Measurements from ENCODE around the gene RHEBL1. TPM values are rescaled to one million over a fixed set of nuclear protein-coding genes. Genes with fewer than 3 reads are reported as not detected.

RHEBL1 gene
- total and polyA plus RNA-seq, 2 of the 8 experiments (the other 6 are each of a cell fraction or from before 2014, with no cell fraction given) = 7.5 to 9.4 TPM

DNA sequence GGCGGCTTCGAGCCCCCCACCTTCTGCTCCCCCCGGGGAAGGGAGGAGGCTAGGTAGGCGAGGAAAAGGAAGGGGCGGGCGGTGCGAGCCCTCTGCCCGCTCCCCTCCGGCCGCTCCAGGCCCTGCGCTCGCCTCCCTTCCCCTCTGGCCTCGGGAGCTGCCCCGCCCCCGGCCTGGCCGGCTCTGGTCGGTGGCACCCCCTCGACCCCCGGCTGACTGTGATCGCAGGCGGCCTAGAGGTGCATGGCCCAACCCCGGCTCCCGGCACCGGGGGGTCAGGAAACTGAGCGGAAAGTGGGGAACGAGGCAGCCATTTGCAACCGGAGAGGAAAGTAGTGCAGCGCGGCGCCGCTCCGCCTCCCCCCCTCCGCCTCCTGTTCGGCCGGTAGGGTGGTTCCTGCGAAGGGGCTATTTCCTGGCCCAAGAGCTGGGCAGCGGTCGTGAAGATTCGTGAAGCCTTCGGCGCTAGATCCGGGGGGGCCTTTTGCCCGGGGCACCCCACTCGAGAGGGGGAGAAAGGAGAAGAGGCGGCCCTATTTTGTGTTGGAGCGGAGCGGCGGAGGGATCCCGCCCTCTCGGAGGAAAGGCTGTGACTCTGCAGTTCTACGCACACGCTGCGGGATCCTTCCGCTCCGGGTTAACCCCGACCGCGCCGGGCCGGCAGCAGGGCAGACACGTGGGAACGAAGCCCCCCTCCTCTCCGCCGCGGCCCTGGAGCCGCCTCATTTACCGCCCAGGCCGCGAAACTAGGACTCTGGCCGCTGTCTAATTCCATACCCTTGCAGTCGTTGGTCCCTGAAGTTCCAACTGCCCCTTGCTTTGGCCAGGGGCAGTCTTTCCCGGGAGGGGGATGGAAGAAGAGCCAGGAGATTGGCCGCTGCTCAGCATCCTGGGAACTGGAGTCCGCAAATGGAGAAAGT, 9.3 kb downstream of the RHEBL1 start, which contains the start of gene KMT2D (continued):
- TF ChIP-seq EP300 (IDR thresholded peaks at IDR 0.05; ENCODE audit: borderline replicate concordance in 1 of 2, low read depth in 2 of 2, low read length in 2 of 2) = peak in 1 of 2 experiments; percentile 91; a peak in 1 of 3 replicates
- TF ChIP-seq BCL11A (IDR thresholded peaks at IDR 0.05; ENCODE audit: low read depth in 2 of 2, low read length in 2 of 2) = peak in 1 of 2 experiments; percentile 50
- TF ChIP-seq POLR2A (IDR thresholded peaks at IDR 0.05; ENCODE audit: control extremely low read depth in 1 of 2, low read depth in 2 of 2, low read length in 2 of 2) = peak; percentile 14 to 92
- TF ChIP-seq, protein P1, sequence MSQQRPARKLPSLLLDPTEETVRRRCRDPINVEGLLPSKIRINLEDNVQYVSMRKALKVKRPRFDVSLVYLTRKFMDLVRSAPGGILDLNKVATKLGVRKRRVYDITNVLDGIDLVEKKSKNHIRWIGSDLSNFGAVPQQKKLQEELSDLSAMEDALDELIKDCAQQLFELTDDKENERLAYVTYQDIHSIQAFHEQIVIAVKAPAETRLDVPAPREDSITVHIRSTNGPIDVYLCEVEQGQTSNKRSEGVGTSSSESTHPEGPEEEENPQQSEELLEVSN (IDR thresholded peaks at IDR 0.05) = peak; percentile 77
- peak; percentile 79; the same call in 1 of the 2 replicates for TF ChIP-seq GABPA (IDR thresholded peaks at IDR 0.05; ENCODE audit: borderline replicate concordance, insufficient read depth, low read length)
- TF ChIP-seq FOSL1 (IDR thresholded peaks at IDR 0.05; ENCODE audit: insufficient read depth, low read depth, low read length) = no peak
- peak; percentile 93; the same call in 1 of the 2 replicates for TF ChIP-seq TBP (IDR thresholded peaks at IDR 0.05; ENCODE audit: low read depth, low read length)
- peak; percentile 64 for TF ChIP-seq TEAD4 (IDR thresholded peaks at IDR 0.05; ENCODE audit: low read depth, low read length)
- TF ChIP-seq SRF (IDR thresholded peaks at IDR 0.05; ENCODE audit: low read depth, low read length) = no peak
- peak; percentile 52 for TF ChIP-seq KDM5A (IDR thresholded peaks at IDR 0.05; ENCODE audit: low read length)
- TF ChIP-seq, protein P2, sequence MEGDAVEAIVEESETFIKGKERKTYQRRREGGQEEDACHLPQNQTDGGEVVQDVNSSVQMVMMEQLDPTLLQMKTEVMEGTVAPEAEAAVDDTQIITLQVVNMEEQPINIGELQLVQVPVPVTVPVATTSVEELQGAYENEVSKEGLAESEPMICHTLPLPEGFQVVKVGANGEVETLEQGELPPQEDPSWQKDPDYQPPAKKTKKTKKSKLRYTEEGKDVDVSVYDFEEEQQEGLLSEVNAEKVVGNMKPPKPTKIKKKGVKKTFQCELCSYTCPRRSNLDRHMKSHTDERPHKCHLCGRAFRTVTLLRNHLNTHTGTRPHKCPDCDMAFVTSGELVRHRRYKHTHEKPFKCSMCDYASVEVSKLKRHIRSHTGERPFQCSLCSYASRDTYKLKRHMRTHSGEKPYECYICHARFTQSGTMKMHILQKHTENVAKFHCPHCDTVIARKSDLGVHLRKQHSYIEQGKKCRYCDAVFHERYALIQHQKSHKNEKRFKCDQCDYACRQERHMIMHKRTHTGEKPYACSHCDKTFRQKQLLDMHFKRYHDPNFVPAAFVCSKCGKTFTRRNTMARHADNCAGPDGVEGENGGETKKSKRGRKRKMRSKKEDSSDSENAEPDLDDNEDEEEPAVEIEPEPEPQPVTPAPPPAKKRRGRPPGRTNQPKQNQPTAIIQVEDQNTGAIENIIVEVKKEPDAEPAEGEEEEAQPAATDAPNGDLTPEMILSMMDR (IDR thresholded peaks at IDR 0.05; ENCODE audit: control extremely low read depth in 1 of 3, insufficient read depth in 1 of 3, low read depth in 1 of 3, low read length in 3 of 3) = no peak
- TF ChIP-seq GTF2F1 (IDR thresholded peaks at IDR 0.05; ENCODE audit: borderline replicate concordance, low read depth, low read length) = peak; percentile 91
- peak; percentile 61 for TF ChIP-seq POLR2AphosphoS5 (IDR thresholded peaks at IDR 0.05; ENCODE audit: low read depth, low read length)
- TF ChIP-seq ASH2L (IDR thresholded peaks at IDR 0.05; ENCODE audit: low read length) = peak; percentile 93
- no peak for TF ChIP-seq RFX5 (IDR thresholded peaks at IDR 0.05; ENCODE audit: borderline replicate concordance, low read depth, low read length)
- TF ChIP-seq, protein P3, sequence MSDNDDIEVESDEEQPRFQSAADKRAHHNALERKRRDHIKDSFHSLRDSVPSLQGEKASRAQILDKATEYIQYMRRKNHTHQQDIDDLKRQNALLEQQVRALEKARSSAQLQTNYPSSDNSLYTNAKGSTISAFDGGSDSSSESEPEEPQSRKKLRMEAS (IDR thresholded peaks at IDR 0.05) = peak; percentile 98
- TF ChIP-seq, protein P4, sequence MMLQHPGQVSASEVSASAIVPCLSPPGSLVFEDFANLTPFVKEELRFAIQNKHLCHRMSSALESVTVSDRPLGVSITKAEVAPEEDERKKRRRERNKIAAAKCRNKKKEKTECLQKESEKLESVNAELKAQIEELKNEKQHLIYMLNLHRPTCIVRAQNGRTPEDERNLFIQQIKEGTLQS (IDR thresholded peaks at IDR 0.05; ENCODE audit: insufficient read depth, low read depth, low read length) = no peak
- no peak for TF ChIP-seq CBX8 (IDR thresholded peaks at IDR 0.05; ENCODE audit: borderline replicate concordance, low read depth, low read length)
- no peak for TF ChIP-seq SP2 (IDR thresholded peaks at IDR 0.05; ENCODE audit: low read length)

All from H1 (cell line).